Glutamatergic neuron (in vitro differentiated cells): Measurements from ENCODE around the gene GNAI3. TPM values are rescaled to one million over a fixed set of nuclear protein-coding genes. Genes with fewer than 3 reads are reported as not detected.

Experiments used
- DNase-seq: peaks from one replicate; pipeline ENCODE4 v3.0.0; 2022
- H3K27ac Mint-ChIP-seq: one replicate; pipeline ENCODE4 v1.8.0; 2020; ENCODE audit warnings: mild to moderate bottlenecking, mixed read lengths, inconsistent platforms; ENCODE audit not compliant: unreplicated experiment
- H3K27me3 Mint-ChIP-seq: one replicate; pipeline ENCODE4 v1.8.0; 2020; ENCODE audit warnings: mild to moderate bottlenecking, moderate library complexity, mixed read lengths, inconsistent platforms; ENCODE audit not compliant: unreplicated experiment
- H3K36me3 Mint-ChIP-seq: one replicate; pipeline ENCODE4 v1.8.0; 2020; ENCODE audit warnings: mild to moderate bottlenecking, mixed read lengths, inconsistent platforms; ENCODE audit not compliant: unreplicated experiment
- H3K4me1 Mint-ChIP-seq: one replicate; pipeline ENCODE4 v1.8.0; 2020; ENCODE audit warnings: mild to moderate bottlenecking, low read depth, mixed read lengths, inconsistent platforms; ENCODE audit not compliant: unreplicated experiment
- H3K4me3 Mint-ChIP-seq: one replicate; pipeline ENCODE4 v1.8.0; 2020; ENCODE audit warnings: mild to moderate bottlenecking, mixed read lengths, inconsistent platforms; ENCODE audit not compliant: unreplicated experiment
- H3K9me3 Mint-ChIP-seq: one replicate; pipeline ENCODE4 v1.8.0; 2020; ENCODE audit warnings: mild to moderate bottlenecking, moderate library complexity, mixed read lengths, inconsistent platforms; ENCODE audit not compliant: unreplicated experiment
- CTCF ChIP-seq: fragments of 200-600 bp; sonication (generic); IDR thresholded peaks from one replicate; pipeline ENCODE4 v1.5.0; 2021; ENCODE audit not compliant: partially characterized antibody, unreplicated experiment
- total RNA-seq: library from RNA; stranded (reverse); fragmentation: NEBNext Ultra II Directional; extraction: Animal tissue kit (Norgen Biotek cat#: 25700); gene quantifications from one replicate; pipeline ENCODE4 v1.2.1, GENCODE V29; 2021; ENCODE audit not compliant: unreplicated experiment

The GNAI3 gene
- total RNA-seq, 1 donor from 2014 or later, result 13.8 TPM

- Mint-ChIP-seq H3K4me3 (no peak overlapping the region), H3K27me3 (peaks cover 2% of the 10 kb centered on the region), H3K27ac (no peak overlapping the region), H3K4me1 (peaks cover 5% of the 10 kb centered on the region), H3K36me3 (peaks cover 3% of the 10 kb centered on the region), H3K9me3 (peaks cover 1% of the 10 kb centered on the region)
- no peak for DNase-seq
- no peak for TF ChIP-seq CTCF
Measured at GRCh38 chr1:109579491-109579890, 31.1 kb downstream of the GNAI3 start.

GRCh38 chr1:109582021-109582420 is 33.6 kb downstream of the GNAI3 start:
- no peaks in the 10 kb centered on the region for H3K9me3 Mint-ChIP-seq
- no peak for TF ChIP-seq CTCF
- H3K27me3 Mint-ChIP-seq, result no peaks in the 10 kb centered on the region
- no peak overlapping the region for H3K27ac Mint-ChIP-seq
- H3K36me3 Mint-ChIP-seq, result peaks cover 3% of the 10 kb centered on the region
- H3K4me1 Mint-ChIP-seq, result peaks cover 5% of the 10 kb centered on the region
- no peak for DNase-seq
- H3K4me3 Mint-ChIP-seq, result no peak overlapping the region

GRCh38 chr1:109584766-109585165 is 36.4 kb downstream of the GNAI3 start:
- H3K27ac Mint-ChIP-seq, result no peak overlapping the region
- no peaks in the 10 kb centered on the region for H3K4me1 Mint-ChIP-seq
- H3K27me3 Mint-ChIP-seq, result peaks cover 2% of the 10 kb centered on the region
- H3K4me3 Mint-ChIP-seq, result no peak overlapping the region
- TF ChIP-seq CTCF, result no peak
- DNase-seq, result no peak
- peaks cover 4% of the 10 kb centered on the region for H3K9me3 Mint-ChIP-seq
- no peaks in the 10 kb centered on the region for H3K36me3 Mint-ChIP-seq

- Mint-ChIP-seq H3K27ac (no peak overlapping the region), H3K36me3 (no peaks in the 10 kb centered on the region)
Measured at GRCh38 chr1:109586055-109586454, 37.6 kb downstream of the GNAI3 start.

GRCh38 chr1:109589177-109589576 is 40.8 kb downstream of the GNAI3 start:
- Mint-ChIP-seq H3K27me3 (peaks cover 2% of the 10 kb centered on the region), H3K9me3 (peaks cover 4% of the 10 kb centered on the region), H3K27ac (no peak overlapping the region), H3K4me3 (no peak overlapping the region), H3K4me1 (no peaks in the 10 kb centered on the region), H3K36me3 (no peaks in the 10 kb centered on the region)
- no peak for TF ChIP-seq CTCF
- no peak for DNase-seq

More at GRCh38 chr1:109586055-109586454, 37.6 kb downstream of the GNAI3 start:
- Mint-ChIP-seq H3K9me3 (peaks cover 4% of the 10 kb centered on the region), H3K4me1 (no peaks in the 10 kb centered on the region), H3K4me3 (no peak overlapping the region), H3K27me3 (peaks cover 2% of the 10 kb centered on the region)
- no peak for TF ChIP-seq CTCF
- DNase-seq, result no peak
